ENCODE results near the gene LANCL2. TPM values are rescaled to one million over a fixed set of nuclear protein-coding genes. Genes with fewer than 3 reads are reported as not detected.

LANCL2 gene
- total and polyA plus RNA-seq, 2 donors from 2014 or later = 9.9 to 18.3 TPM

DNA sequence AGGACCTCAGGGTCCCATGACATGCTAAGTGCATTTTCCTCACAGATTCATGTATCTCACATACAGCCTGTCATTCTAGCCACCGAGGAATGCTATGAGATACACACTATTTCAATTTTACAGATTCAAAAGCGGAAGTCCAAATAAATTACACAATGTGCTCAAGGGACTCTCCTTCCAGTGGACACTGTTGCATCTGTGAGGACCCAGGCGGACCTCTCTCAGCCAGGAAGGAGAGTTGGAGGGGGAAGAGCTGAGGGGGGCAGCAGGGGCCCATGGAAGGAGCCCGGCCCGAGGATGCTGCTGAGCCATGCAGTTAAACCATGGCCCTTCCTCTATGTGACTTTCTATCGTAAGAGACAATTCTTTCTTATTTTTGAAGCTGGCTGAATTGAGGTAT lies 113.6 kb downstream of the LANCL2 start:
- H3K27ac ChIP-seq (ENCODE audit: low read depth in 2 of 2, low read length in 2 of 2) = no peak overlapping the region
- H3K4me3 ChIP-seq (ENCODE audit: low read length in 3 of 3) = no peak overlapping the region
- H3K4me1 ChIP-seq (ENCODE audit: control insufficient read depth in 2 of 3, insufficient read depth in 2 of 3, low read depth in 1 of 3, low read length in 3 of 3) = no peaks in the 10 kb centered on the region
- TF ChIP-seq CTCF (IDR thresholded peaks at IDR 0.05; ENCODE audit: borderline replicate concordance, extremely low read depth, insufficient read depth) = no peak
- H3K9ac ChIP-seq (ENCODE audit: low read length in 3 of 3) = no peak overlapping the region
- H3K9me3 ChIP-seq (ENCODE audit: control insufficient read depth in 2 of 3, insufficient read depth in 1 of 3, low read length in 3 of 3) = no peaks in the 10 kb centered on the region
- intact Hi-C loops (cut with DNase I) = no loop called here
- H3K27me3 ChIP-seq (ENCODE audit: control insufficient read depth, insufficient read depth, low read length) = no peaks in the 10 kb centered on the region
- H3K36me3 ChIP-seq (ENCODE audit: control insufficient read depth in 2 of 3, insufficient read depth in 3 of 3, low read length in 3 of 3) = no peaks in the 10 kb centered on the region
- DNase-seq (peak in 2 of 5 donors; percentile 11 to 37), FAIRE-seq (no peak)

DNA sequence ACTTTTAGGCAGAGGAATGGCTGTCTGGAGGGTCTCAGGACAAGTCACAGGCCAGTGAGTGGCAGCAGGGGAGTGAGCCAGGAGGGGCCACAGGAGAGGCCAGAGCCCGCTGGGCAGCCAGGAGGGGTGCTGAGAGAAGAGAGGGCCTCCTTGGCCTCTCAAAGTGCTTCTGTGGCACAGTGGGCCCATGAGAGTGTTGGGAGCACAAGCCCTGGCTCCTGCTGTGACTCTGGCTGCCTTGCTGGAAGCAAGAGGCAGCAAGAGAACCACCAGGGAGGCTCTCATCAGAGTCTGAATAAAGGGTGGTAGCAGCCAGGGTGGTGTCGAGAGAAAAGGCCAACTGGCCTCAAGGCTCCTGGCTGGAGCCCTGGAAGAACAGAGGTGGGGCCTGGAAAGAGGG lies 116.0 kb downstream of the LANCL2 start:
- peaks cover 0 to 5% (median 3%) of the 10 kb centered on the region in 3 donors for H3K4me1 ChIP-seq (ENCODE audit: control insufficient read depth in 2 of 3, insufficient read depth in 2 of 3, low read depth in 1 of 3, low read length in 3 of 3)
- DNase-seq = peak in 1 of 5 donors; percentile 15
- intact Hi-C loops (cut with DNase I) = no loop called here
- H3K9me3 ChIP-seq (ENCODE audit: control insufficient read depth in 2 of 3, insufficient read depth in 1 of 3, low read length in 3 of 3) = no peaks in the 10 kb centered on the region
- TF ChIP-seq CTCF (IDR thresholded peaks at IDR 0.05; ENCODE audit: borderline replicate concordance, extremely low read depth, insufficient read depth) = no peak
- no peaks in the 10 kb centered on the region for H3K36me3 ChIP-seq (ENCODE audit: control insufficient read depth in 2 of 3, insufficient read depth in 3 of 3, low read length in 3 of 3)
- no peak overlapping the region for H3K9ac ChIP-seq (ENCODE audit: low read length in 3 of 3)
- no peak overlapping the region for H3K4me3 ChIP-seq (ENCODE audit: low read length in 3 of 3)
- no peak overlapping the region for H3K27ac ChIP-seq (ENCODE audit: low read depth in 2 of 2, low read length in 2 of 2)
- no peaks in the 10 kb centered on the region for H3K27me3 ChIP-seq (ENCODE audit: control insufficient read depth, insufficient read depth, low read length)
- no peak for FAIRE-seq

DNA sequence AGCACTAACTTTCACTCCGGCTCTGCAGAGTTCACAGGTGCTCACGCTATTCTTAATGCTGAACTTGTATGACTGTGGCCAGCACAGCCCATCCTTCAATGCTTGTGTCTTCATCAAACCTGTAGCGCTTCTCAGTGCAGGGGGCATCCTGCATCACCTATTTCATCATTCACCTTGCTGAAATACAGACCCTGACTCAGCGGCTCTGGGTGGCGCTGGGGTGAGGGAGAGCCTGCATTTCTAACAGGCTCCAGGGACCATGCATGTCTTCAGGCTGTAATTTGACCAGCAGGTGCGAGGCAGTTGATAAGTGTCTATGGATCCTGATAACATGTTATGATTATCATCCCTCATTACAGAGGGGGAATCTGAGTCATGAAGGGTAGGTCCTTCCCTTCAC lies 117.9 kb downstream of the LANCL2 start:
- no peak overlapping the region for H3K9ac ChIP-seq (ENCODE audit: low read length in 3 of 3)
- FAIRE-seq (no peak), DNase-seq (peak in 1 of 5 donors; percentile 12)
- intact Hi-C loops (cut with DNase I) = no loop called here
- H3K27me3 ChIP-seq (ENCODE audit: control insufficient read depth, insufficient read depth, low read length) = no peaks in the 10 kb centered on the region
- no peaks in the 10 kb centered on the region for H3K9me3 ChIP-seq (ENCODE audit: control insufficient read depth in 2 of 3, insufficient read depth in 1 of 3, low read length in 3 of 3)
- no peaks in the 10 kb centered on the region for H3K36me3 ChIP-seq (ENCODE audit: control insufficient read depth in 2 of 3, insufficient read depth in 3 of 3, low read length in 3 of 3)
- no peak for TF ChIP-seq CTCF (IDR thresholded peaks at IDR 0.05; ENCODE audit: borderline replicate concordance, extremely low read depth, insufficient read depth)
- H3K4me3 ChIP-seq (ENCODE audit: low read length in 3 of 3) = no peak overlapping the region
- H3K27ac ChIP-seq (ENCODE audit: low read depth in 2 of 2, low read length in 2 of 2) = no peak overlapping the region
- peaks cover 0 to 5% (median 3%) of the 10 kb centered on the region in 3 donors for H3K4me1 ChIP-seq (ENCODE audit: control insufficient read depth in 2 of 3, insufficient read depth in 2 of 3, low read depth in 1 of 3, low read length in 3 of 3)

Other genes with a start within 250 kb of the LANCL2 start
- 98.7 TPM for gene VOPP1, start 207.2 kb downstream of the LANCL2 start, total RNA-seq
- 47.3 TPM for gene VOPP1, start 207.2 kb downstream of the LANCL2 start, polyA plus RNA-seq (ENCODE audit: insufficient read depth, low read depth, low replicate concordance)